ENCODE measurements around the gene PPP6R1. TPM values are rescaled to one million over a fixed set of nuclear protein-coding genes. Genes with fewer than 3 reads are reported as not detected.

Gene PPP6R1
- polyA plus RNA-seq, 4 donors: 38.9 to 50.9 (median 44.2) TPM

DNA sequence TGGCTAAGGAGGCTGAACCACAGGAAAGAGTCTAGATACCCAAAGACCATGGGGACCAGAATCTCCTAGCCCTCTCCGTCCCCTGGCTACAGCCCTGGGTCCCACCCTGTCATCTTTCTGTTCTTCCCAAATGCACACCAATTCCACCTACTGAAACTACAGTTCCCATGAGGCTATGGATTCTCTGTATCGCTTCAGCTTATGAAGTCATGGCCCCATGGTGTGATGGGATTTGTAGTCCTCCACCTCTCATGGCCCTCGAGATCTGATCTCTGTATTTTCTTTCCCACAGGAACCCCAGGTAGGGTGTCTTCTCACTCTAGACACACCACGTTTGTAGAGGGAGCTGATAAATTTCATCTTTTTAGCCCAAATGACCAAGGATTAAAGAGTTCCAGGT lies 61.3 kb downstream of the PPP6R1 start:
- DNase-seq (ENCODE audit: low read depth in 4 of 4, low spot score in 3 of 4): no peak

DNA sequence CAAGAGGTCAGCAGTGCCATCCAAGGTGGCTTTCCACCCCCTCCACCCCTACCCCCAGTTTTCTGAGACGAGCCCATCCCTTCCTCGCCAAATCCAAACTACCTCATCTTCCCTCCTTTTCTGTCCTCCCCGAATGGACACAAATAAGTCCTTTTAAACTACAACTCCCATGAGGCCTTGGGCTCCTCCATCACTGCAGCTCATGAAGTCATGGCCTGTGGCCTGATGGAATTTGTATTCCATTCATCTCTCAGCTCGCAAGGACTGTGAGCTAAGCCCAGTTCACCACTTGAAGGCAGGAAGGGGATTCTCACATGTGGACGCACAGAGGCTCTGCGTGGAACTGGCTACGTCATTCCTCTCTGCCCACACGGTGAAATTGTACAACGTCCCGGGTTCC lies 62.0 kb downstream of the PPP6R1 start:
- no peak for DNase-seq (ENCODE audit: low read depth in 4 of 4, low spot score in 3 of 4)

DNA sequence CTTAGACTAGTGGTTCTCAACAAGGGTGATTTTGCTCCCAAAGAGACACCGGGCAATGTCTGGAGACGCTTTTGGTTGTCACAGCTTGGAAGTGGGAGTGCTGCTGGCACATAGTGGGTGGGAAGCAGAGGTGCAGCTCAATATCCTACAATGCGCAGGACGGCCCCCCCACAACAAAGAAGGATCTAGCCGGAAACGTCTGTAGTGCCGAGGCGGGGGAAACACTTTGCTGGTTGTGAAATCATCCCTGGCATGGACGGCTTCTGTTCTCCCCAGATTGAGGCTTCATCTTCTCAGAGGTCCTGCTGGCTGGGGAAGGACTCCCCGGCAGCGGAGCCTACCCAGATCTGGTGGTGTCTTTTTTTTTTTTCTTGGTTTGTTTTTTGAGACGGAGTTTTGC lies 65.3 kb downstream of the PPP6R1 start:
- no peak for DNase-seq (ENCODE audit: low read depth in 4 of 4, low spot score in 3 of 4)

DNA sequence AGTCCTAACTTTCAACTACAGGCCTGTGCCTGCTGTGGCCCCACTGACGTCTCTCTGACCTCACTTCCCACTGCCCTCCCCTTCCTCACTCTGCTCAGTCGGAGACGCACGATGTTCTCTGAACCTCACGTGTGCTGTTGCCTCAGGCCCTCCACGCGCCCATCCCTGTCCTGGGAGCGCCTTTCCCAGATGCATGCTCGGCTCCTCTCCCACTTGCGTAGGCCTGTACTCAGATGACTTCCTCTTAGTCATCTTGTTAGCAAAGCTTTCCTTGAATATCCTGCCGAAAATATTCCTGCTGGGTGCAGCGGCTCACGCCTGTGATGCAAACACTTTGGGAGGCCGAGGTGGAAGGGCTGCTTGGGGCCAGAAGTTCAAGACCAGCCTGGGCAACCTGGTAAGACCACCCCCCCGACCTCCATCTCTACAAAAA lies 69.4 kb downstream of the PPP6R1 start:
- DNase-seq (ENCODE audit: low read depth in 4 of 4, low spot score in 3 of 4): no peak

DNA sequence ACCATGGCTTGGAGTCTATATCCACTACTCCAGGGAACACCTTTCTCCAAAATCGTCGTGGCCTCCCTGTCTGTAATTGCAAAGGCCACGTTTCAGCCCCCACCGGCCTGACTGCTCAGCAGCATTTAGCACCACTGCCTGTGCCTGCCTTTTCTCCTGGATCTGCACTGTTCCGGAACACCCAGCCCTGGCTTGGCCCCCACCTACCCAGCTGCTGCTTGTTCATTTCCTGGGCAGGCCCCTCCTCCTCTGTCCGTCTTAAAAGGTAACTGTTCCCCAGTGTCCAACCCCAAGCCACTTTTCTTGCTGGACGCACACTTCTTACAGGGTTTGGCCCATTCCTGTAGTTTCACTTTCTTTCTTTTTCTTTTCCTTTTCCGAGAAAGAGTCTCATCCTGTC lies 70.2 kb downstream of the PPP6R1 start:
- no peak for DNase-seq (ENCODE audit: low read depth in 4 of 4, low spot score in 3 of 4)

DNA sequence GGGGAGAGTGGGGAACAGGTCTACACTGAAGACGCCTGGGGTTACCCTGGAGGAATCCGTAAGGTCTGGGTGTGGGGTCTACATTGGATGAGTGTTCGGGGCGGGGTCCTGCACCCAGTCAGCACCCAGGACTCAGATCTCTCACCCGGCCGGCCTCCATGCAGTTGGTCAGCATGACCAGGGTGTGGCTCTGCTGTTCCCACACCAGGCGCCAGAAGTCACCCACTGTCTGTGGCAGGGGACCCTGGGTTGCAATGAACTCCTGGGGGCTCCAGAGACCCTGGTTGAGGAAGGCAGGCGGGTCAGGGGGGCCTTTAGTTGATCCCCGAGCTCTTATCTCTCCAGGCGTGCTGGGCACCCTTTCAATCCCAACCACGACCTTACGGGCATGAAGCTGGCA lies 72.7 kb downstream of the PPP6R1 start:
- DNase-seq (ENCODE audit: low read depth in 4 of 4, low spot score in 3 of 4): no peak

DNA sequence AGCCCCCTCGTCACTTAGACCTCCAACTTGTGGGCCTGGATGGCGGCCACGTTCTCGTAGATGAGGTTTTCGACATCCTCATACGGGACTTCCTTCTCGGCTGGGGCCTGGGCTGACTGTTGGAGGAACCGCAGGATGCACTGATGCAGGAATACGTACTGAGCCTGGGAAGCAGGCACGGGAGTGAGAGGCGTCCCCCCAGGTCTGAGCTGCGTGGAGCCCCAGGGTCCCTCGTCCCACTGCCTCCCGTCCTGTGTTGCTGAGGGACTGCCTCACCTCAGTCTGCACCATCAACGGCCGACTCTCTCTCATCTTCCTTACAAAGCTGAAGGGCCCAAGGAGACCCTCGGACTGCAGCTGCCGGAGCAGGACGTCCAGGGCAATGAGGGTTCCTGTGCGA lies 77.1 kb downstream of the PPP6R1 start:
- no peak for DNase-seq (ENCODE audit: low read depth in 4 of 4, low spot score in 3 of 4)

Other genes with a start within 250 kb of the PPP6R1 start
- 1 to 10 TPM in 1 of 4 donors, under 1 TPM in 3; 0.35 to 1.2 (median 0.50) TPM for gene GP6, start 220.8 kb downstream of the PPP6R1 start, polyA plus RNA-seq (ENCODE audit: insufficient read length in 4 of 4)
- gene RDH13, start 195.9 kb downstream of the PPP6R1 start, polyA plus RNA-seq (ENCODE audit: insufficient read length in 4 of 4): 10 to 100 TPM; 14.6 to 19.8 (median 17.8) TPM
- gene EPS8L1, start 183.1 kb downstream of the PPP6R1 start, polyA plus RNA-seq (ENCODE audit: insufficient read length in 4 of 4): 10 to 100 TPM; 45.5 to 62.7 (median 55.4) TPM
- gene PPP1R12C, start 141.4 kb downstream of the PPP6R1 start, polyA plus RNA-seq (ENCODE audit: insufficient read length in 4 of 4): 100 to 1,000 TPM in 1 of 4 donors, 10 to 100 TPM in 3; 67.6 to 103 (median 74.7) TPM
- 1 to 10 TPM; 2.9 to 6.0 (median 4.4) TPM for gene TNNT1, start 109.8 kb downstream of the PPP6R1 start, polyA plus RNA-seq (ENCODE audit: insufficient read length in 4 of 4)
- 1 to 10 TPM; 3.1 to 5.3 (median 3.9) TPM for gene TNNI3, start 101.3 kb downstream of the PPP6R1 start, polyA plus RNA-seq (ENCODE audit: insufficient read length in 4 of 4)
- gene DNAAF3, start 92.4 kb downstream of the PPP6R1 start, polyA plus RNA-seq (ENCODE audit: insufficient read length in 4 of 4): 10 to 100 TPM in 1 of 4 donors, 1 to 10 TPM in 3; 8.1 to 10.9 (median 8.3) TPM
- under 1 TPM; 0.13 to 0.56 (median 0.29) TPM for gene SYT5, start 78.7 kb downstream of the PPP6R1 start, polyA plus RNA-seq (ENCODE audit: insufficient read length in 4 of 4)
- under 1 TPM in 3 of 4 donors, not detected in 1; 0.10 to 0.49 (median 0.27) TPM for gene PTPRH, start 49.5 kb downstream of the PPP6R1 start, polyA plus RNA-seq (ENCODE audit: insufficient read length in 4 of 4)
- 1 to 10 TPM; 2.9 to 4.5 (median 3.9) TPM for gene TMEM86B, start 30.3 kb downstream of the PPP6R1 start, polyA plus RNA-seq (ENCODE audit: insufficient read length in 4 of 4)
- gene HSPBP1, start 21.1 kb upstream of the PPP6R1 start, polyA plus RNA-seq (ENCODE audit: insufficient read length in 4 of 4): 10 to 100 TPM; 25.7 to 47.7 (median 29.7) TPM
- 10 to 100 TPM; 14.1 to 16.7 (median 16.2) TPM for gene BRSK1, start 25.0 kb upstream of the PPP6R1 start, polyA plus RNA-seq (ENCODE audit: insufficient read length in 4 of 4)
- 1 to 10 TPM in 3 of 4 donors, under 1 TPM in 1; 0.72 to 1.6 (median 1.4) TPM for gene TMEM150B, start 66.3 kb upstream of the PPP6R1 start, polyA plus RNA-seq (ENCODE audit: insufficient read length in 4 of 4)
- gene KMT5C, start 80.9 kb upstream of the PPP6R1 start, polyA plus RNA-seq (ENCODE audit: insufficient read length in 4 of 4): 10 to 100 TPM; 14.0 to 25.5 (median 16.9) TPM
- gene COX6B2, start 95.7 kb upstream of the PPP6R1 start, polyA plus RNA-seq (ENCODE audit: insufficient read length in 4 of 4): 1 to 10 TPM in 1 of 4 donors, under 1 TPM in 3; 0.45 to 1.5 (median 0.72) TPM
- under 1 TPM; 0.10 to 0.25 (median 0.16) TPM for gene GARIN5B, start 104.2 kb upstream of the PPP6R1 start, polyA plus RNA-seq (ENCODE audit: insufficient read length in 4 of 4)
- 1 to 10 TPM; 1.0 to 1.8 (median 1.5) TPM for gene IL11, start 111.4 kb upstream of the PPP6R1 start, polyA plus RNA-seq (ENCODE audit: insufficient read length in 4 of 4)
- gene TMEM190, start 117.8 kb upstream of the PPP6R1 start, polyA plus RNA-seq (ENCODE audit: insufficient read length in 4 of 4): under 1 TPM in 2 of 4 donors, not detected in 2; 0.47 to 0.56 TPM
- gene TMEM238, start 125.3 kb upstream of the PPP6R1 start, polyA plus RNA-seq (ENCODE audit: insufficient read length in 4 of 4): 1 to 10 TPM in 1 of 4 donors, under 1 TPM in 3; 0.22 to 1.6 (median 0.62) TPM
- 1,000 to 10,000 TPM in 1 of 4 donors, 100 to 1,000 TPM in 3; 895 to 1,455 (median 919) TPM for gene RPL28, start 126.9 kb upstream of the PPP6R1 start, polyA plus RNA-seq (ENCODE audit: insufficient read length in 4 of 4)
- gene UBE2S, start 148.8 kb upstream of the PPP6R1 start, polyA plus RNA-seq (ENCODE audit: insufficient read length in 4 of 4): 10 to 100 TPM; 42.6 to 69.0 (median 48.9) TPM
- gene SHISA7, start 184.3 kb upstream of the PPP6R1 start, polyA plus RNA-seq (ENCODE audit: insufficient read length in 4 of 4): under 1 TPM; 0.10 to 0.14 (median 0.13) TPM
- 10 to 100 TPM; 35.2 to 54.6 (median 38.7) TPM for gene ISOC2, start 202.6 kb upstream of the PPP6R1 start, polyA plus RNA-seq (ENCODE audit: insufficient read length in 4 of 4)
- not detected for gene C19orf85, start 205.7 kb upstream of the PPP6R1 start, polyA plus RNA-seq (ENCODE audit: insufficient read length in 4 of 4)
- 1 to 10 TPM; 3.2 to 5.4 (median 3.6) TPM for gene ZNF628, start 217.6 kb upstream of the PPP6R1 start, polyA plus RNA-seq (ENCODE audit: insufficient read length in 4 of 4)
- 10 to 100 TPM; 43.6 to 68.7 (median 51.3) TPM for gene NAT14, start 226.2 kb upstream of the PPP6R1 start, polyA plus RNA-seq (ENCODE audit: insufficient read length in 4 of 4)
- 1 to 10 TPM; 1.6 to 2.9 (median 2.3) TPM for gene SSC5D, start 229.4 kb upstream of the PPP6R1 start, polyA plus RNA-seq (ENCODE audit: insufficient read length in 4 of 4)

All from right renal pelvis (tissue), 4 donors.